K562 (cell line): ENCODE data around the gene RASIP1. TPM values are rescaled to one million over a fixed set of nuclear protein-coding genes. Genes with fewer than 3 reads are reported as not detected.

Experiments
- BACH1 ChIP-seq: fragments of 200-800 bp; sonication (Bioruptor generic); IDR thresholded peaks from 2 replicates; pipeline ENCODE4 v1.6.1; 2016; ENCODE audit warnings: missing genetic modification characterization, missing compliant biosample characterization
- BCOR ChIP-seq: fragments of 450-650 bp; IDR thresholded peaks from 2 replicates; pipeline ENCODE4 v1.6.1; 2016
- BDP1 ChIP-seq: IDR thresholded peaks from 3 replicates; pipeline ENCODE4 v1.6.1; 2011; ENCODE audit not compliant: insufficient read length, insufficient read depth
- CBFA2T2 ChIP-seq: fragments of 450-650 bp; conservative IDR thresholded peaks from 2 replicates; pipeline ENCODE4 v1.6.1; 2017; ENCODE audit warnings: mild to moderate bottlenecking
- CHD2 ChIP-seq: IDR thresholded peaks from 2 replicates; pipeline ENCODE4 v1.6.1; 2011; ENCODE audit warnings: low read depth, low read length
- CHD7 ChIP-seq: fragments of 200-600 bp; sonication (generic); IDR thresholded peaks from one replicate; pipeline ENCODE4 v1.6.1; 2012; ENCODE audit warnings: mild to moderate bottlenecking, low read depth, low read length, inconsistent platforms
- DIDO1 ChIP-seq: fragments of 450-650 bp; IDR thresholded peaks from 2 replicates; pipeline ENCODE4 v1.6.1; 2016; ENCODE audit warnings: low read depth, missing biosample characterization, missing genetic modification characterization
- FOXA1 ChIP-seq: fragments of 450-650 bp; IDR thresholded peaks from 2 replicates; pipeline ENCODE4 v1.6.1; 2016; ENCODE audit warnings: mild to moderate bottlenecking, borderline replicate concordance
- HDAC3 ChIP-seq: fragments of 450-650 bp; IDR thresholded peaks from 2 replicates; pipeline ENCODE4 v1.6.1; 2018; ENCODE audit warnings: borderline replicate concordance, mild to moderate bottlenecking, moderate library complexity; ENCODE audit not compliant: partially characterized antibody
- IFI16 ChIP-seq: fragments of 250-450 bp; sonication (Bioruptor Pico); IDR thresholded peaks from 2 replicates; pipeline ENCODE4 v2.1.2; 2022; ENCODE audit warnings: mild to moderate bottlenecking, inconsistent platforms
- KDM5B ChIP-seq: fragments of 200-600 bp; sonication (generic); IDR thresholded peaks from 2 replicates; pipeline ENCODE4 v1.6.1; 2012; ENCODE audit warnings: low read depth, mild to moderate bottlenecking, moderate library complexity, low read length, control low read depth, inconsistent platforms; ENCODE audit not compliant: insufficient replicate concordance
- KLF16 ChIP-seq: IDR thresholded peaks from 2 replicates; pipeline ENCODE4 v1.6.1; 2016; ENCODE audit warnings: antibody characterized with exemption
- NR2F6 ChIP-seq: fragments of 450-650 bp; formaldehyde crosslinking; IDR thresholded peaks from 2 replicates; pipeline ENCODE4 v1.4.0; 2020; ENCODE audit warnings: mild to moderate bottlenecking
- SIN3A ChIP-seq, 2 experiments: fragments of 150-350 bp in 1 of 2; IDR thresholded peaks; 2 replicates each; pipeline ENCODE4 v1.6.1; 2011 to 2016; ENCODE audit warnings: borderline replicate concordance in 2 of 2, low read depth in 2 of 2, low read length in 2 of 2, mild to moderate bottlenecking in 2 of 2, moderate library complexity in 2 of 2; ENCODE audit not compliant: control insufficient read depth in 1 of 2
- SRSF7 ChIP-seq: fragments of 200-400 bp; formaldehyde crosslinking; optimal IDR thresholded peaks from 2 replicates; pipeline ENCODE3; 2017; ENCODE audit warnings: mild to moderate bottlenecking, low read depth, low read length
- STAG1 ChIP-seq: sonication (generic); formaldehyde crosslinking; IDR thresholded peaks from 2 replicates; pipeline ENCODE4 v1.5.0; 2020; ENCODE audit warnings: missing genetic modification reagents, borderline replicate concordance
- ZNF444 ChIP-seq: fragments of 250-450 bp; sonication (Bioruptor Pico); IDR thresholded peaks from 2 replicates; pipeline ENCODE4 v1.4.0; 2020; ENCODE audit warnings: mild to moderate bottlenecking, moderate library complexity
- ZNF830 ChIP-seq: fragments of 250-450 bp; sonication (Bioruptor Pico); IDR thresholded peaks from 2 replicates; pipeline ENCODE4 v1.5.0; 2021; ENCODE audit warnings: mild to moderate bottlenecking
- ZSCAN29 ChIP-seq: fragments of 450-650 bp; IDR thresholded peaks from 2 replicates; pipeline ENCODE4 v1.6.1; 2017
- polyA plus RNA-seq, 8 experiments: library from polyadenylated mRNA; depleted of rRNA in 4 of 8; stranded (reverse) in 5 of 8; unstranded in 3 of 8; fragments of >200 nt; fragmentation: Nextera tagmentation in 2 of 8; fragmentation: Illumina TruSeq in 1 of 8; extraction: Ambion mirVana in 2 of 8; extraction: Trizol in 1 of 8; gene quantifications; 2 replicates each; pipeline versions ENCODE4 v1.2.1 to v1.2.3, GENCODE V29; 2011 to 2014; ENCODE audit warnings: inconsistent platforms in 1 of 8, missing spikeins in 1 of 8
- total RNA-seq, 7 experiments: library from RNA; depleted of rRNA in 6 of 7; stranded (reverse); fragments of >200 nt in 6 of 7; fragmentation: Illumina TruSeq in 2 of 7; extraction: Trizol in 2 of 7; gene quantifications; 2 replicates each; pipeline versions ENCODE4 v1.2.1 to v1.2.3, GENCODE V29; 2011 to 2021; ENCODE audit warnings: low replicate concordance in 1 of 7

RASIP1 gene
- total and polyA plus RNA-seq, 9 of the 15 experiments (the other 6 are each of a cell fraction or from before 2014, with no cell fraction given), result 0.20 to 4.7 (median 1.5) TPM

GRCh38 chr19:48724796-48725753, 15.3 kb downstream of the RASIP1 start (continued):
- TF ChIP-seq CHD7 (no peak), NR2F6 (no peak), SRSF7 (no peak), BACH1 (tag) (peak; percentile 73), DIDO1 (no peak), IFI16 (CRISPR knock-in tag) (no peak), ZNF830 (CRISPR knock-in tag) (no peak), KDM5B (no peak), ZSCAN29 (no peak), CHD2 (no peak), BDP1 (no peak), STAG1 (CRISPR knock-in tag) (no peak), SIN3A (IDR thresholded peaks at IDR 0.05; ENCODE audit: borderline replicate concordance in 2 of 2, control insufficient read depth in 1 of 2, low read depth in 2 of 2, low read length in 2 of 2) (no peak), ZNF444 (CRISPR knock-in tag) (no peak), HDAC3 (no peak), KLF16 (no peak), BCOR (no peak), CBFA2T2 (no peak), FOXA1 (no peak)
